Measurements from ENCODE around the gene GDI1. TPM values are rescaled to one million over a fixed set of nuclear protein-coding genes. Genes with fewer than 3 reads are reported as not detected.

The GDI1 gene
- total and polyA plus RNA-seq, 2 of the 8 experiments (the other 6 are each of a cell fraction or from before 2014, with no cell fraction given), result 83.1 to 136 TPM

- H2AFZ ChIP-seq (ENCODE audit: low read length), result no peak overlapping the region
- H3K9me3 ChIP-seq (ENCODE audit: insufficient read depth in 2 of 2, low read depth in 1 of 2, low read length in 1 of 2), result no peaks in the 10 kb centered on the region
Observed at GRCh38 chrX:154464806-154465365, 27.9 kb downstream of the GDI1 start.

More at GRCh38 chrX:154464806-154465365, 27.9 kb downstream of the GDI1 start:
- 85% methylated on average over 13 of the region's 28 CpGs; no CpG with 5 or more reads in 1 of the 2 experiments for WGBS, 2 experiments (ENCODE audit: extremely low coverage in 1 of 2, insufficient coverage in 1 of 2, insufficient read length in 1 of 2, insufficient replicate concordance in 2 of 2, low coverage in 1 of 2, low lambda C conversion rate in 2 of 2, missing lambda C conversion rate in 1 of 2)
- no peaks in the 10 kb centered on the region for H4K20me1 ChIP-seq (replicated peaks in 1 of 2; ENCODE audit: control insufficient read depth in 1 of 2, insufficient read depth in 2 of 2, low read length in 2 of 2)
- no peak overlapping the region for H4K5ac ChIP-seq (ENCODE audit: insufficient read length, low read depth, low read length)
- no peak for DNase-seq (ENCODE audit: low read depth in 1 of 2, low spot score in 2 of 2)
- no peak overlapping the region for H3K4me2 ChIP-seq (ENCODE audit: insufficient read depth in 1 of 2, low read depth in 2 of 2, low read length in 2 of 2)
- H3K18ac ChIP-seq (ENCODE audit: extremely low read depth, low read length), result no peak overlapping the region
- no peak for FAIRE-seq
- no peak overlapping the region for H4K8ac ChIP-seq (ENCODE audit: extremely low read depth, insufficient read depth, low read length)
- no peaks in the 10 kb centered on the region for H3K27me3 ChIP-seq (replicated peaks in 1 of 4; ENCODE audit: control insufficient read depth in 3 of 4, extremely low read depth in 1 of 4, insufficient read depth in 3 of 4, low read length in 3 of 4)
- no peak overlapping the region for H2AK5ac ChIP-seq (ENCODE audit: low read depth, low read length)
- H3K9ac ChIP-seq (replicated peaks in 1 of 4; ENCODE audit: extremely low read depth in 1 of 4, low read depth in 3 of 4, low read length in 3 of 4), result no peak overlapping the region
- H2BK12ac ChIP-seq (ENCODE audit: low read depth, low read length), result no peak overlapping the region
- H3K4ac ChIP-seq (replicated peaks; ENCODE audit: insufficient read length, low read depth, low read length), result no peak overlapping the region
- no peak overlapping the region for H4K91ac ChIP-seq (replicated peaks; ENCODE audit: insufficient read length, low read length)
- H3K4me1 ChIP-seq (replicated peaks in 1 of 4; ENCODE audit: control insufficient read depth in 3 of 4, insufficient read depth in 4 of 4, low read length in 3 of 4), result no peaks in the 10 kb centered on the region
- no peaks in the 10 kb centered on the region for H3K79me1 ChIP-seq (ENCODE audit: low read depth, low read length)
- H2BK20ac ChIP-seq (ENCODE audit: low read length), result no peak overlapping the region
- no peak overlapping the region for H3K23ac ChIP-seq (ENCODE audit: insufficient read length)
- H3K14ac ChIP-seq (ENCODE audit: insufficient read length), result no peak overlapping the region
- TF ChIP-seq CTCF (IDR thresholded peaks at IDR 0.05; ENCODE audit: control extremely low read depth in 1 of 3, insufficient read depth in 1 of 3, low read depth in 1 of 3, low read length in 3 of 3) (no peak), EP300 (IDR thresholded peaks at IDR 0.05; ENCODE audit: borderline replicate concordance in 1 of 2, low read depth in 2 of 2, low read length in 2 of 2) (no peak), KDM1A (IDR thresholded peaks at IDR 0.05; ENCODE audit: borderline replicate concordance, low read length) (no peak), E2F6 (IDR thresholded peaks at IDR 0.05) (no peak)
- CTCF ChIA-PET (ENCODE audit: partially characterized antibody), result interaction anchor here (1.4 kb wide), 1 partner anchor 10 kb away, joined by 3 read pairs; no protein-coding TSS in a partner anchor
- no peak overlapping the region for H2BK15ac ChIP-seq (ENCODE audit: low read length)
- H2BK5ac ChIP-seq (ENCODE audit: low read depth, low read length), result no peak overlapping the region
- H3K27ac ChIP-seq (ENCODE audit: low read depth, low read length), result no peak overlapping the region
- H3K56ac ChIP-seq (replicated peaks; ENCODE audit: insufficient read length, low read depth, low read length), result no peak overlapping the region
- peaks cover 0 to 25% (median 7%) of the 10 kb centered on the region in 4 experiments; a peak in 6 of 8 replicates for H3K36me3 ChIP-seq (ENCODE audit: control insufficient read depth in 2 of 4, insufficient read depth in 4 of 4, low read length in 3 of 4)
- H3K23me2 ChIP-seq (ENCODE audit: low read depth, low read length), result no peaks in the 10 kb centered on the region
- no peak overlapping the region for H3K4me3 ChIP-seq (ENCODE audit: extremely low read depth in 1 of 4, insufficient read depth in 2 of 4, low read depth in 3 of 4, low read length in 4 of 4)
- H2BK120ac ChIP-seq (replicated peaks; ENCODE audit: low read depth, low read length), result no peak overlapping the region
- H3K79me2 ChIP-seq (ENCODE audit: control insufficient read depth in 1 of 2, insufficient read depth in 2 of 2, low read length in 2 of 2), result no peaks in the 10 kb centered on the region
- POLR2A ChIA-PET (ENCODE audit: partially characterized antibody), result interaction anchor here (1.4 kb wide), 1 partner anchor 11 kb away, joined by 3 read pairs; no protein-coding TSS in a partner anchor

Measured in H1 (cell line).